ENCODE measurements around the gene KIF4A.
"Not testable (repeated sequence)": the region's sequence is repeated elsewhere in the genome, so short reads cannot be mapped to it uniquely, and the experiment has no call there.

KIF4A gene

DNA sequence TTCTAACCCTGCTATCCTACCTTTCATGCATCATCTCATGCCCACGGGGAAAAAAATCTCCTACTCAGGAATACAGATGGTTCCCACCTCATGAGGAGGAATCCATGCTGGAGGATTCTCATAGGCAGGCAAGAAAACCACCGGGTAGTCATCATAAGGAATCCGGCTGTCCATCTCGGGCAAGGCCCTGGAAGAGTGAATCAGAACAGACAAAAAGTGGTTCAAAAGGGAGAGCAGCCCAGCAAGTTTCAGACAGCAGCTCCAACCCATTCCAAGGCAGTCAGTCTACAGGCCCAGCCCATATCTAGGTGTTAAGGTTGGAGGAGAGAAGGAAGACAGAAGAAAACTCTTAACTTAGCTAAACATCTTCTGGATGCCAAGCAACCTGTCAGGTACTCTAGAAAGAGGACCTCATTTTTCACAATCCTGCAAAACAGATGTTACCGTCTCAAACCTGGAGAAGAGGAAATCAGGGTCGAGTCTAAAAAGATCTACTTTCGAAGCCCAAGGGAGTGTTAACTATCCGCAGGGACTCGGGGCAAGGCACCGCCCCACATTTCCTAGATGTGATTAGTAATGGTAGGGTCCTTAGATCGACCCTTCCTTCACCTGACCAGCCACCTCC is 624 bp upstream of the KIF4A start:
- DNase-seq (ENCODE audit: low read depth), result no peak
- H3K4me3 ChIP-seq (replicated peaks; ENCODE audit: low read depth, low read length), result peak overlapping the region; percentile 79
- TF ChIP-seq, protein P1, sequence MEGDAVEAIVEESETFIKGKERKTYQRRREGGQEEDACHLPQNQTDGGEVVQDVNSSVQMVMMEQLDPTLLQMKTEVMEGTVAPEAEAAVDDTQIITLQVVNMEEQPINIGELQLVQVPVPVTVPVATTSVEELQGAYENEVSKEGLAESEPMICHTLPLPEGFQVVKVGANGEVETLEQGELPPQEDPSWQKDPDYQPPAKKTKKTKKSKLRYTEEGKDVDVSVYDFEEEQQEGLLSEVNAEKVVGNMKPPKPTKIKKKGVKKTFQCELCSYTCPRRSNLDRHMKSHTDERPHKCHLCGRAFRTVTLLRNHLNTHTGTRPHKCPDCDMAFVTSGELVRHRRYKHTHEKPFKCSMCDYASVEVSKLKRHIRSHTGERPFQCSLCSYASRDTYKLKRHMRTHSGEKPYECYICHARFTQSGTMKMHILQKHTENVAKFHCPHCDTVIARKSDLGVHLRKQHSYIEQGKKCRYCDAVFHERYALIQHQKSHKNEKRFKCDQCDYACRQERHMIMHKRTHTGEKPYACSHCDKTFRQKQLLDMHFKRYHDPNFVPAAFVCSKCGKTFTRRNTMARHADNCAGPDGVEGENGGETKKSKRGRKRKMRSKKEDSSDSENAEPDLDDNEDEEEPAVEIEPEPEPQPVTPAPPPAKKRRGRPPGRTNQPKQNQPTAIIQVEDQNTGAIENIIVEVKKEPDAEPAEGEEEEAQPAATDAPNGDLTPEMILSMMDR (IDR thresholded peaks at IDR 0.05; ENCODE audit: low read length, missing control alignments), result no peak

DNA sequence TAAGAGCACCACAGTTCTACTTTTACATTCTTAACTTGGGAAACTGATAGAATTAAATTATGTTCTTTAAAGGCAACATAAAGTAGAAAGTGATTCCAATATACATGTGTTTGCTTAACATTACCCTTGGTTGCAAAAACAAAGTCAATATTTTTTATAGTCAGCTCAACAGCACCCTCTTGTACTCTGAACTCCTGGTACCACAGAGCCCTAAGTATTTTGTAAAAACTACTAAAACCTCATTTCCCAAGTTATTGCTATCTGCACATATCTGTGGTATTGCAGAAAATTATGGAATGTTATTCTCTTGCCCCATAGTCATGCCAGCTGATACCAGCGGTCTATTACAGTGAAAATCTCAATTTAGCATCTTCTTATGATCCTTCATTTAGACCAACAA is 2.9 kb downstream of the KIF4A start:
- no peak overlapping the region for H3K4me3 ChIP-seq (replicated peaks; ENCODE audit: low read depth, low read length)
- peak; percentile 16 for DNase-seq (ENCODE audit: low read depth)
- TF ChIP-seq, protein P1 (IDR thresholded peaks at IDR 0.05; ENCODE audit: low read length, missing control alignments), result no peak

DNA sequence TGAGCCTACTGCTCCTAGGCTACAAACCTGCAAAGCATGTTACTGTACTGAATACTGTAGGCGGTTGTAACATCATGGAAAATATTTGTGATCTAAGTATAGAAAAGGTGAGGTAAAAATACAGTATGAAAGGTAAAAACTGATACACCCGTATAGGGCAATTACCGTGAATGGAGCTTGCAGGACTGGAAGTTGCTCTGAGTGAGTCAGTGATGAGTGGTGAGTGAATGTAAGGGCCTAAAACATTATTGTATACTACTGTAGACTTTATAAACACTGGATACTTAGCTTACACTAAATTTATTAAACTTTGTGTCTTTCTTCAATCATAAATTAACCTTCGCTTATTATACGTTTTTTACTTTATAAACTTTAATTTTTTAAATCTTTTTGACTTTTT is 3.7 kb downstream of the KIF4A start:
- TF ChIP-seq, protein P1 (IDR thresholded peaks at IDR 0.05; ENCODE audit: low read length, missing control alignments), result no peak
- no peak for DNase-seq (ENCODE audit: low read depth)
- H3K4me3 ChIP-seq (replicated peaks; ENCODE audit: low read depth, low read length), result no peak overlapping the region

DNA sequence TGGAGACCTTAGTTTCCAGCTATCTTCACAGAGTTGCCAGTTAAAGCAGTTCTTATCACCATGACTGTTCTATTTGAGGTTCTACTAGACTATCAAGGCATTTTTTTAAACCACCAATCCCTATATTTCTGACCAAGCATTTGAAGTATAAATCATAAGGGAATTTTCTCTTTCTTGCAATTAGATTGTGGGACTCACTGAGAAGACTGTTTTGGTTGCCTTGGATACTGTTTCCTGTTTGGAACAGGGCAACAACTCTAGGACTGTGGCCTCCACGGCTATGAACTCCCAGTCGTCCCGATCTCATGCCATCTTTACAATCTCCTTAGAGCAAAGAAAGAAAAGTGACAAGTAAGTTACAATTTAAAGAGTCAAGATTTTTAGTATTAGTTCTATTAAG is 11.8 kb downstream of the KIF4A start:
- H3K4me3 ChIP-seq (replicated peaks; ENCODE audit: low read depth, low read length), result no peak overlapping the region
- TF ChIP-seq, protein P1 (IDR thresholded peaks at IDR 0.05; ENCODE audit: low read length, missing control alignments), result no peak
- DNase-seq (ENCODE audit: low read depth), result peak; percentile 68

DNA sequence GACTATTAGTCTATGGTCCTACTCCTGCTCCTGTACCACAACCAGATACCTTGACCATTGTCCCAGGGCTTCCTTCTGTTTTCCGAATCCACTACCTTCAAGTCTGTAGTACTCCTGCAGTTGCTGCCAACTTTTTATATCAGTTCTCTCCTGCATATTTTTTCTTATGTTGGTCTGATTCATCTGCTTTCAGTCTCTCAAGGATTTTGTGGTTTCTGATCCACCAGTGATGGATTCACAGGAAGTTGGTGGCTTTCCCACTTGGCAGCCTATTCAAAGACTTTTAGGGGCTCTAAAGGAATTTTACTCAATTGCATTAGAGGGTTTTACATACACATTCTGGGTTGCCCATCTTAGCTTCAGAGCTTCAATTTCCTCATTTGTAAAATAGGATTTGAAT is 23.6 kb downstream of the KIF4A start:
- no peak overlapping the region for H3K4me3 ChIP-seq (replicated peaks; ENCODE audit: low read depth, low read length)
- DNase-seq (ENCODE audit: low read depth), result peak; percentile 39
- TF ChIP-seq, protein P1 (IDR thresholded peaks at IDR 0.05; ENCODE audit: low read length, missing control alignments), result no peak

DNA sequence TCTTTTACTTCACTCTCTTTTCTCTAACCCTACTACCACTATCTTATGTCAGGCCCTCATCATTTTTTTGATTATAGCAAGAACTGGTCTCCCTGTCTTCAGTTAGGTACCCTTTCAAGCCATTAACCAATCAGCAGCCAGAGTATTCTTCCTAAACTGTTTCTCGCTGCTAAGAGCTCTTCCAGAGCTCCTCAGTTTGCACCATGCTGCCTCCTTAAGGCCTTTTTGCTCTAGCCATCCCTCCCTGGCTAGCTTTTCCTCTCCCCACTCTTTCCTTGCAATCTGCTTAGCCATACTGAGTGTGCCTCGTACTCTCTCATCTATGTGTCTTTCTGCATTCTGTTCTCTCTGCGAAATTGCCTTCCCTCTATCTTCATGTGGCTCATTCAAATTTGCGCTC is 32.9 kb downstream of the KIF4A start:
- no peak for DNase-seq (ENCODE audit: low read depth)
- TF ChIP-seq, protein P1 (IDR thresholded peaks at IDR 0.05; ENCODE audit: low read length, missing control alignments), result no peak
- H3K4me3 ChIP-seq (replicated peaks; ENCODE audit: low read depth, low read length), result no peak overlapping the region

DNA sequence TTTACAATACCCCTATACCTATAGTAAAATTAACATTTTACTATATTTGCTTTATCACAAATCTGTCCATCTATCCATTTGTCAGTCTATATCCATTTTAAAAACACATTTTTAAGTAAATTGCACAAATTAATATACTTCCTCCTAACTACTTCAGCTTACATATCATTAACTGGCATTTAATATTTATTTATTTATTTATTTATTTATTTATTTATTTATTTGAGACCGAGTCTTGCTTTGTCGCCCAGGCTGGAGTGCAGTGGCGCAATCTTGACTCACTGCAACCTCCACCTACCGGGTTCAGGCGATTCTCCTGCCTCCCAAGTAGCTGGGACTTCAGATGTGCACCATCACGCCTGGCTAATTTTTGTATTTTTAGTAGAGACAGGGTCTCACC is 33.7 kb downstream of the KIF4A start:
- not testable (repeated sequence) for H3K4me3 ChIP-seq (replicated peaks; ENCODE audit: low read depth, low read length); DNase-seq (ENCODE audit: low read depth)
